GM23248 (cell line): Measurements from ENCODE around the gene CXCR1. TPM values are rescaled to one million over a fixed set of nuclear protein-coding genes. Genes with fewer than 3 reads are reported as not detected.

Source experiments
- DNase-seq: peaks from one replicate; pipeline ENCODE4 v3.0.0-alpha.2; 2015
- H2AFZ ChIP-seq: fragments of 200-600 bp; sonication (generic); 2 replicates; pipeline ENCODE4 v1.6.1; 2016; ENCODE audit warnings: antibody characterized with exemption
- H3F3A ChIP-seq: fragments of 200-600 bp; sonication (generic); 2 replicates; pipeline ENCODE4 v1.6.1; 2016; ENCODE audit warnings: mild to moderate bottlenecking, antibody characterized with exemption, mixed run types; ENCODE audit not compliant: insufficient read depth
- H3K27ac ChIP-seq: fragments of 200-600 bp; sonication (generic); 2 replicates; pipeline ENCODE4 v1.5.1; 2016; ENCODE audit warnings: mild to moderate bottlenecking
- H3K27me3 ChIP-seq: fragments of 200-600 bp; sonication (generic); replicated peaks from 2 replicates; pipeline ENCODE4 v1.6.1; 2016; ENCODE audit warnings: mild to moderate bottlenecking; ENCODE audit not compliant: insufficient read depth
- H3K36me3 ChIP-seq: fragments of 200-600 bp; sonication (generic); 2 replicates; pipeline ENCODE4 v1.6.1; 2016; ENCODE audit warnings: low read depth, mild to moderate bottlenecking
- H3K4me1 ChIP-seq: fragments of 200-600 bp; sonication (generic); 2 replicates; pipeline ENCODE4 v1.6.1; 2016; ENCODE audit warnings: mild to moderate bottlenecking; ENCODE audit not compliant: insufficient read depth
- H3K4me2 ChIP-seq: fragments of 200-600 bp; sonication (generic); one replicate; pipeline ENCODE4 v1.6.1; 2016; ENCODE audit warnings: mild to moderate bottlenecking; ENCODE audit not compliant: unreplicated experiment
- H3K4me3 ChIP-seq: fragments of 200-600 bp; sonication (generic); 2 replicates; pipeline ENCODE4 v1.5.1; 2016; ENCODE audit warnings: mild to moderate bottlenecking
- H3K79me2 ChIP-seq: fragments of 200-600 bp; sonication (generic); 2 replicates; pipeline ENCODE4 v1.6.1; 2016; ENCODE audit warnings: mild to moderate bottlenecking; ENCODE audit not compliant: insufficient read depth
- H3K9ac ChIP-seq: fragments of 200-600 bp; sonication (generic); 2 replicates; pipeline ENCODE4 v1.6.1; 2016; ENCODE audit warnings: mild to moderate bottlenecking
- H3K9me2 ChIP-seq: fragments of 200-600 bp; sonication (generic); 2 replicates; pipeline ENCODE4 v1.6.1; 2016; ENCODE audit warnings: mixed run types, mild to moderate bottlenecking, moderate library complexity; ENCODE audit not compliant: insufficient read depth
- H3K9me3 ChIP-seq: fragments of 200-600 bp; sonication (generic); one replicate; pipeline ENCODE4 v1.6.1; 2017; ENCODE audit warnings: low read depth
- H4K20me1 ChIP-seq: fragments of 200-600 bp; sonication (generic); 2 replicates; pipeline ENCODE4 v1.6.0; 2016; ENCODE audit not compliant: insufficient read depth
- EZH2 ChIP-seq: fragments of 200-600 bp; sonication (generic); IDR thresholded peaks from 2 replicates; pipeline ENCODE4 v1.6.1; 2018; ENCODE audit warnings: antibody characterized with exemption, mild to moderate bottlenecking; ENCODE audit not compliant: insufficient read depth, poor library complexity, severe bottlenecking
- EZH2phosphoT487 ChIP-seq: fragments of 200-600 bp; sonication (generic); IDR thresholded peaks from 2 replicates; pipeline ENCODE4 v1.6.1; 2018; ENCODE audit warnings: antibody characterized with exemption, moderate library complexity, mild to moderate bottlenecking, low read depth; ENCODE audit not compliant: insufficient read depth
- WGBS, 2 experiments: methylation state at CpG; one replicate each; pipeline ENCODE4 v1.1.6; 2015 to 2017; ENCODE audit warnings: low lambda C conversion rate in 2 of 2, low coverage in 1 of 2; ENCODE audit errors: missing lambda C conversion rate in 2 of 2; 5-methylcytosine and 5-hydroxymethylcytosine counted together
- in situ Hi-C: fragments of 300-500 bp; cut with MboI; formaldehyde crosslinking; loops from 2 replicates; pipeline ENCODE4 v1.15.0; 2020
- polyA plus RNA-seq: library from polyadenylated mRNA; unstranded; fragments of >200 nt; fragmentation: Nextera tagmentation; extraction: Ambion mirVana; gene quantifications from 2 replicates; pipeline ENCODE4 v1.2.1, GENCODE V29; 2016
- total RNA-seq: library from RNA; depleted of rRNA; stranded (reverse); fragments of >200 nt; shearing (Covaris generic); gene quantifications from 2 replicates; pipeline ENCODE4 v1.2.3, GENCODE V29; 2014

Gene CXCR1
- total and polyA plus RNA-seq, 2 experiments from 2014 or later: not detected

GRCh38 chr2:218169757-218170546 lies 3.2 kb upstream of the CXCR1 start:
- Histone ChIP-seq H3K9ac (no peak overlapping the region), H3K36me3 (no peaks in the 10 kb centered on the region), H3K79me2 (no peaks in the 10 kb centered on the region), H3F3A (no peaks in the 10 kb centered on the region), H4K20me1 (no peaks in the 10 kb centered on the region), H3K27ac (no peak overlapping the region), H3K27me3 (peaks cover 50% of the 10 kb centered on the region; the same call in 1 of the 2 replicates), H3K4me3 (no peak overlapping the region), H3K4me2 (no peak overlapping the region), H3K4me1 (no peaks in the 10 kb centered on the region), H2AFZ (no peak overlapping the region), H3K9me2 (no peaks in the 10 kb centered on the region), H3K9me3 (no peaks in the 10 kb centered on the region)
- DNase-seq: no peak
- no peak for TF ChIP-seq EZH2phosphoT487
- no peak for TF ChIP-seq EZH2
- in situ Hi-C loops: no loop called here
- 44 to 50% methylated on average over 5 of the region's 5 CpGs for WGBS, 2 experiments

GRCh38 chr2:218168635-218169462 lies 2.1 kb upstream of the CXCR1 start:
- H3K9me3 ChIP-seq: no peaks in the 10 kb centered on the region
- WGBS, 2 experiments: 27 to 28% methylated on average over 9 of the region's 9 CpGs

GRCh38 chr2:218168016-218168415 lies 1.3 kb upstream of the CXCR1 start:
- Histone ChIP-seq H3K9me2 (no peaks in the 10 kb centered on the region), H3K27ac (no peak overlapping the region), H3K4me2 (no peak overlapping the region), H4K20me1 (no peaks in the 10 kb centered on the region), H3K4me1 (no peaks in the 10 kb centered on the region), H3K9me3 (no peaks in the 10 kb centered on the region), H3K27me3 (peaks cover 64% of the 10 kb centered on the region), H2AFZ (no peak overlapping the region), H3K4me3 (no peak overlapping the region), H3K36me3 (no peaks in the 10 kb centered on the region), H3K9ac (no peak overlapping the region), H3F3A (no peaks in the 10 kb centered on the region), H3K79me2 (no peaks in the 10 kb centered on the region)
- TF ChIP-seq EZH2phosphoT487: no peak
- no peak for TF ChIP-seq EZH2
- DNase-seq: peak; percentile 44
- in situ Hi-C loops: no loop called here
- WGBS, 2 experiments: 0 to 11% methylated on average over 1 of the region's 1 CpG

More at GRCh38 chr2:218168635-218169462, 2.1 kb upstream of the CXCR1 start:
- no peaks in the 10 kb centered on the region for H3K79me2 ChIP-seq
- no peak overlapping the region for H2AFZ ChIP-seq
- no peaks in the 10 kb centered on the region for H3K9me2 ChIP-seq
- no peaks in the 10 kb centered on the region for H3K36me3 ChIP-seq
- H3K27ac ChIP-seq: no peak overlapping the region
- in situ Hi-C loops: no loop called here
- H3F3A ChIP-seq: no peaks in the 10 kb centered on the region
- H3K4me2 ChIP-seq: no peak overlapping the region
- H3K9ac ChIP-seq: no peak overlapping the region
- no peaks in the 10 kb centered on the region for H3K4me1 ChIP-seq
- no peak for TF ChIP-seq EZH2
- no peak for TF ChIP-seq EZH2phosphoT487
- DNase-seq: peak; percentile 46
- no peaks in the 10 kb centered on the region for H4K20me1 ChIP-seq
- no peak overlapping the region for H3K4me3 ChIP-seq
- H3K27me3 ChIP-seq: peaks cover 57% of the 10 kb centered on the region

GRCh38 chr2:218162814-218163213 lies 3.9 kb downstream of the CXCR1 start:
- no peaks in the 10 kb centered on the region for H3K9me2 ChIP-seq
- H3K36me3 ChIP-seq: no peaks in the 10 kb centered on the region
- no peak for DNase-seq
- no peak overlapping the region for H3K9ac ChIP-seq
- in situ Hi-C loops: no loop called here
- H3K27ac ChIP-seq: no peak overlapping the region
- H3K9me3 ChIP-seq: no peaks in the 10 kb centered on the region
- H3K4me3 ChIP-seq: no peak overlapping the region
- no peak overlapping the region for H2AFZ ChIP-seq
- no peaks in the 10 kb centered on the region for H3F3A ChIP-seq
- no peak overlapping the region for H3K4me2 ChIP-seq
- 38 to 45% methylated on average over 1 of the region's 1 CpG for WGBS, 2 experiments
- TF ChIP-seq EZH2phosphoT487: no peak
- TF ChIP-seq EZH2: no peak
- peaks cover 82% of the 10 kb centered on the region for H3K27me3 ChIP-seq
- no peaks in the 10 kb centered on the region for H4K20me1 ChIP-seq
- no peaks in the 10 kb centered on the region for H3K79me2 ChIP-seq
- no peaks in the 10 kb centered on the region for H3K4me1 ChIP-seq
